Sigmoid colon (tissue), 4 donors: ENCODE data around the gene BCHE.

Experiments
- CTCF ChIP-seq, 4 experiments: fragments of 450-650 bp in 3 of 4; fragments of 200-600 bp in 1 of 4; IDR thresholded peaks; one replicate each; pipeline ENCODE4 v1.5.1; 2016 to 2019; ENCODE audit warnings: antibody characterized with exemption in 4 of 4, mild to moderate bottlenecking in 3 of 4, moderate library complexity in 2 of 4
- EP300 ChIP-seq, 4 donors: sonication (generic); formaldehyde crosslinking; IDR thresholded peaks; one replicate each; pipeline ENCODE4 v1.6.1; 2017; ENCODE audit warnings: antibody characterized with exemption in 4 of 4
- POLR2A ChIP-seq, 2 donors: fragments of 450-650 bp; IDR thresholded peaks; one replicate each; pipeline ENCODE4 v1.6.1; 2016; ENCODE audit warnings: antibody characterized with exemption in 2 of 2, mild to moderate bottlenecking in 2 of 2, moderate library complexity in 2 of 2

GRCh38 chr3:165884518-165884917, 47.3 kb upstream of the BCHE start:
- TF ChIP-seq EP300 (IDR thresholded peaks at IDR 0.05) (no peak), CTCF (IDR thresholded peaks at IDR 0.05) (no peak), POLR2A (IDR thresholded peaks at IDR 0.05) (no peak)
